Uterus (tissue), 4 donors: ENCODE data around the gene AP4E1. TPM values are rescaled to one million over a fixed set of nuclear protein-coding genes. Genes with fewer than 3 reads are reported as not detected.

Source experiments
- DNase-seq, 2 donors: peaks; one replicate each; pipeline ENCODE4 v3.0.0-alpha.2; 2019 to 2020
- H3K27ac ChIP-seq, 2 donors: fragments of 200-600 bp; sonication (generic); 1 replicate in 1 of 2; 2 replicates in 1 of 2; pipeline ENCODE4 v1.5.1; 2016 to 2018
- H3K27me3 ChIP-seq, 2 donors: fragments of 200-600 bp; sonication (generic); one replicate each; pipeline ENCODE4 v1.5.1; 2018 to 2019; ENCODE audit warnings: control low read depth in 1 of 2
- H3K36me3 ChIP-seq, 2 donors: fragments of 200-600 bp; sonication (generic); one replicate each; pipeline ENCODE4 v1.5.1; 2019; ENCODE audit warnings: control low read depth in 1 of 2
- H3K4me1 ChIP-seq, 2 donors: fragments of 200-600 bp; sonication (generic); one replicate each; pipeline ENCODE4 v1.5.1; 2018 to 2019; ENCODE audit warnings: control low read depth in 1 of 2
- H3K4me3 ChIP-seq, 2 donors: fragments of 200-600 bp; sonication (generic); 1 replicate in 1 of 2; 2 replicates in 1 of 2; pipeline ENCODE4 v1.5.1; 2018 to 2019; ENCODE audit warnings: mild to moderate bottlenecking in 1 of 2
- H3K9me3 ChIP-seq, 2 donors: fragments of 200-600 bp; sonication (generic); one replicate each; pipeline ENCODE4 v1.5.1; 2019; ENCODE audit warnings: control low read depth in 1 of 2
- POLR2A ChIP-seq, 2 donors: fragments of 450-650 bp; IDR thresholded peaks; one replicate each; pipeline ENCODE4 v1.6.1; 2016; ENCODE audit warnings: antibody characterized with exemption in 2 of 2, mild to moderate bottlenecking in 1 of 2, moderate library complexity in 1 of 2
- intact Hi-C: fragments of 100-400 bp; cut with DNase I; formaldehyde crosslinking; loops from one replicate; pipeline ENCODE4 v1.15.1; 2023; ENCODE audit warnings: low total_unique reads
- total RNA-seq, 4 donors: library from RNA; depleted of rRNA in 3 of 4; stranded (reverse); fragments of >200 nt in 3 of 4; gene quantifications; one replicate each; pipeline versions ENCODE4 v1.1.0 to v1.2.4, GENCODE V29; 2014 to 2023
- TF ChIP-seq, protein P1 (sequence below), 4 experiments: fragments of 200-600 bp in 2 of 4; fragments of 450-650 bp in 2 of 4; sonication (generic) in 2 of 4; IDR thresholded peaks; one replicate each; pipeline ENCODE4 v1.5.1; 2016 to 2019; ENCODE audit warnings: antibody characterized with exemption in 4 of 4, mild to moderate bottlenecking in 2 of 4, moderate library complexity in 1 of 4
- donor health status: DM: yes; HTN: yes; CAD: no.

AP4E1 gene
- total RNA-seq, 4 donors from 2014 or later = 4.1 to 20.5 (median 12.3) TPM

DNA sequence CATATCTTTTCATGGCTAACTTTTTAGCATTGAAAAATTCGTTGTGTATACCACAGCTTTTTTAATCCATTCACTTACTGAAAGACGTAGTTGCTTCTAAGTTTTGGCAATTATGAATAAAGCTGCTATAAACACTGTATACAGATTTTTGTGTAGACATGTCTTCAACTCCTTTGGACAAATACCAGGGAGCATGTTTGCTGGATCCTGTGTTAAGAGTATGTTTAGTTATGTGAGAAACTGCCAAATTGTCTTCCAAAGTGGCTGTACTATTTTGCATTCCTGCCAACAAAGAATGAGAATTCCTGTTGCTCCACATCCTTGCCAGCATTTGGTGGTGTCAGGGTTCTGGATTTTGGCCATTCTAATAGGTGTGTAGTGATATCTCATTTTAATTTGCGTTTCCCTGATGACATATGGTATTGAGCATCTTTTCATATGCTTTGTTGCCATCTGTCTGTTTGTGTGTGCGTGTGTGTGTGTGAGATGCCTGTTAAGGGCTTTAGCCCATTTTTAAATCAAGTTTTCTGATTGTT, 98.7 kb downstream of the AP4E1 start:
- Histone ChIP-seq H3K27me3 (no peaks in the 10 kb centered on the region), H3K36me3 (no peaks in the 10 kb centered on the region), H3K9me3 (no peaks in the 10 kb centered on the region), H3K4me1 (no peaks in the 10 kb centered on the region), H3K27ac (no peak overlapping the region), H3K4me3 (no peak overlapping the region)
- intact Hi-C loops = no loop called here
- no peak for DNase-seq
- TF ChIP-seq, protein P1, sequence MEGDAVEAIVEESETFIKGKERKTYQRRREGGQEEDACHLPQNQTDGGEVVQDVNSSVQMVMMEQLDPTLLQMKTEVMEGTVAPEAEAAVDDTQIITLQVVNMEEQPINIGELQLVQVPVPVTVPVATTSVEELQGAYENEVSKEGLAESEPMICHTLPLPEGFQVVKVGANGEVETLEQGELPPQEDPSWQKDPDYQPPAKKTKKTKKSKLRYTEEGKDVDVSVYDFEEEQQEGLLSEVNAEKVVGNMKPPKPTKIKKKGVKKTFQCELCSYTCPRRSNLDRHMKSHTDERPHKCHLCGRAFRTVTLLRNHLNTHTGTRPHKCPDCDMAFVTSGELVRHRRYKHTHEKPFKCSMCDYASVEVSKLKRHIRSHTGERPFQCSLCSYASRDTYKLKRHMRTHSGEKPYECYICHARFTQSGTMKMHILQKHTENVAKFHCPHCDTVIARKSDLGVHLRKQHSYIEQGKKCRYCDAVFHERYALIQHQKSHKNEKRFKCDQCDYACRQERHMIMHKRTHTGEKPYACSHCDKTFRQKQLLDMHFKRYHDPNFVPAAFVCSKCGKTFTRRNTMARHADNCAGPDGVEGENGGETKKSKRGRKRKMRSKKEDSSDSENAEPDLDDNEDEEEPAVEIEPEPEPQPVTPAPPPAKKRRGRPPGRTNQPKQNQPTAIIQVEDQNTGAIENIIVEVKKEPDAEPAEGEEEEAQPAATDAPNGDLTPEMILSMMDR (IDR thresholded peaks at IDR 0.05) = no peak
- TF ChIP-seq POLR2A (IDR thresholded peaks at IDR 0.05) = no peak

DNA sequence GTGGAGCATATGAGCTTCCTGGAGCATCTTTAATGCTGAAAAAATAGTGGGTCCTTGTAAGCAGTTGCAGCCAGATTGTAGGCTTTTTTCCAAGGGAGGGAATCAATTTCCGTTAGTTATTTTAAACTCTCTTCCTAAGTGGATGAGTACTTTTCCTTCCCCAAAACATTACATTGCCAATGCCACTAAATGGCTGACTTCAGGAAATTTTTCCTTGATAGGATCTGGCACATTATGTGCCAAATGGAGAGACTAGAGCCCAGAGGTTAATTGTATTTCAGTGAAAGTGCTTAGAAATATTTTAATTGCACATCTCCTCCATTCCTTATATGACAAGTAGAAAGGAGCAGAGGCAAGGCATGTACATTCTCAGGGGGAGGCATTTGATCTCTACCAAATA, 102.7 kb downstream of the AP4E1 start:
- Histone ChIP-seq H3K27ac (no peak overlapping the region), H3K9me3 (no peaks in the 10 kb centered on the region), H3K4me1 (no peaks in the 10 kb centered on the region), H3K27me3 (no peaks in the 10 kb centered on the region), H3K36me3 (no peaks in the 10 kb centered on the region), H3K4me3 (no peak overlapping the region)
- intact Hi-C loops = no loop called here
- DNase-seq = no peak
- no peak for TF ChIP-seq POLR2A (IDR thresholded peaks at IDR 0.05)

DNA sequence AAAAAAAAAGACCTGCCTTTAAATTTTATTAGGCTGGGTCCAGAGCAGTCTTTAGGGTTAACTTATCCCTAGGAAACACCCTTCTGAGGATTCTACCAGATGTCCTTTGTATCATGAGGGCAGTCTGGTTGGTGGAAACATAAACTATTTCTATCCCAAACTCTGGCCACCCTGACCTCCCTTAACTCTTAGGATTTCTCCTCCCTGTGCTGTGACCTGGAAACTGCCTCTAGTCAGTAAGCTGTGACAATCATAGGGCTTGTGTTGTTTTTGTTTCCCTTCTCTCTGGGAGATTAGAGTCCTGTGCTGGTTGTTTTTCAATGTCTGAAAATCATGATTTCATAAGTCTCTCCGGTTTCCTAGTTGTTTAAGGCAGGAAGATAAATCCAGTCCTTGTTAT, 108.1 kb downstream of the AP4E1 start:
- H3K9me3 ChIP-seq = no peaks in the 10 kb centered on the region
- H3K27ac ChIP-seq = no peak overlapping the region
- DNase-seq = no peak
- H3K4me3 ChIP-seq = no peak overlapping the region
- no peaks in the 10 kb centered on the region for H3K36me3 ChIP-seq
- no peaks in the 10 kb centered on the region for H3K4me1 ChIP-seq
- no peaks in the 10 kb centered on the region for H3K27me3 ChIP-seq
- TF ChIP-seq, protein P1 (IDR thresholded peaks at IDR 0.05) = no peak
- TF ChIP-seq POLR2A (IDR thresholded peaks at IDR 0.05) = no peak
- intact Hi-C loops = no loop called here

DNA sequence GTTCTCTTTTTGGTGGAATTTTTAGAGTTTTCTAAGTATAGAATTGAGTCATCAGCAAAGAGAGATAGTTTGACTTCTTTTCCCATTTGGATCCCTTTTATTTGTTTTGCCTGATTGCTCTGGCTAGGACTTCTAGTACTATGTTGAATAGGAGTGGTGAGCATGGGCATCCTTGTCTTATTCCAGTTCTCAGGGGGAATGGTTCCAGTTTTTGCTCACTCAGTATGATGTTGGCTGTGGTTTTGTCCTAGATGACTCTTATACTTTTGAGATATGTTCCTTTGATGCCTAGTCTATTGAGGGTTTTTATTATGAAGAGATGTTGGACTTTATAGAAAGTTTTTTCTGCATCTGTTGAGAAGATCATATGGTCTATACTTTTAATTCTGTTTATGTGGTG, 113.7 kb downstream of the AP4E1 start:
- H3K27me3 ChIP-seq = no peaks in the 10 kb centered on the region
- H3K36me3 ChIP-seq = no peaks in the 10 kb centered on the region
- no peak for DNase-seq
- intact Hi-C loops = no loop called here
- H3K9me3 ChIP-seq = no peaks in the 10 kb centered on the region
- H3K27ac ChIP-seq = no peak overlapping the region
- H3K4me1 ChIP-seq = no peaks in the 10 kb centered on the region
- no peak overlapping the region for H3K4me3 ChIP-seq
- TF ChIP-seq POLR2A (IDR thresholded peaks at IDR 0.05) = no peak
- TF ChIP-seq, protein P1 (IDR thresholded peaks at IDR 0.05) = no peak

DNA sequence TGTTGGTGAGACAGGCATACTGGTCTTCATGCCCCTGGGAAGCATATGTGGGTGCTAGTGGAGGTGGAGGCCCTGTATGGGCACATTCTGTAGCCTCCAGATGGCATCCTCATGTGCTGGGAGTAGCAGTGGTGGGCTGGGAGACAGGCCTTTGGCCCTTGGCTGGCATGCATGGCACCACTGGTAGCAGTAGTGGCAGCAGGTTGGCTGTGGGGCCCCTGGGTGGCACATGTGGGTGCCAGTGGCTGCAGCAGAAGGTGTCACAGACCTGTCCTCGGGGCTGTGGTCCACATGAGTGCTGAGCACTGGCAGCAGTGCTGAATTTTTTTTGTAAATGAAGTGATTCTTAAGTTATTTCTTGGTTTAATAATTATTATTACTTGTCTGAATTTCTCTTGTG, 115.0 kb downstream of the AP4E1 start:
- Histone ChIP-seq H3K9me3 (no peaks in the 10 kb centered on the region), H3K4me1 (no peaks in the 10 kb centered on the region), H3K36me3 (no peaks in the 10 kb centered on the region), H3K27me3 (no peaks in the 10 kb centered on the region), H3K27ac (no peak overlapping the region), H3K4me3 (no peak overlapping the region)
- intact Hi-C loops = no loop called here
- TF ChIP-seq, protein P1 (IDR thresholded peaks at IDR 0.05) = no peak
- no peak for TF ChIP-seq POLR2A (IDR thresholded peaks at IDR 0.05)
- DNase-seq = no peak
